NCI-H187 (cell line): ENCODE results near the gene TET2.
A peak's percentile ranks its signal among the peaks of the same experiment; 100 is the strongest.

Experiments used
- DNase-seq, 2 experiments: peaks; one replicate each; lab custom pipeline; 2025; lab: John Stamatoyannopoulos, UW

TET2 gene

DNA sequence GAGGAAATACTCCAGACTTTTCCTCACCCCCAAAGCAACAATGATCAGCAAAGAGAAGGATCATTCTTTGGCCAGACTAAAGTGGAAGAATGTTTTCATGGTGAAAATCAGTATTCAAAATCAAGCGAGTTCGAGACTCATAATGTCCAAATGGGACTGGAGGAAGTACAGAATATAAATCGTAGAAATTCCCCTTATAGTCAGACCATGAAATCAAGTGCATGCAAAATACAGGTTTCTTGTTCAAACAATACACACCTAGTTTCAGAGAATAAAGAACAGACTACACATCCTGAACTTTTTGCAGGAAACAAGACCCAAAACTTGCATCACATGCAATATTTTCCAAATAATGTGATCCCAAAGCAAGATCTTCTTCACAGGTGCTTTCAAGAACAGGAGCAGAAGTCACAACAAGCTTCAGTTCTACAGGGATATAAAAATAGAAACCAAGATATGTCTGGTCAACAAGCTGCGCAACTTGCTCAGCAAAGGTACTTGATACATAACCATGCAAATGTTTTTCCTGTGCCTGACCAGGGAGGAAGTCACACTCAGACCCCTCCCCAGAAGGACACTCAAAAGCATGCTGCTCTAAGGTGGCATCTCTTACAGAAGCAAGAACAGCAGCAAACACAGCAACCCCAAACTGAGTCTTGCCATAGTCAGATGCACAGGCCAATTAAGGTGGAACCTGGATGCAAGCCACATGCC, 89.7 kb downstream of the TET2 start:
- DNase-seq: no peak

GRCh38 chr4:105236916-105237311, 90.2 kb downstream of the TET2 start:
- DNase-seq: no peak

DNA sequence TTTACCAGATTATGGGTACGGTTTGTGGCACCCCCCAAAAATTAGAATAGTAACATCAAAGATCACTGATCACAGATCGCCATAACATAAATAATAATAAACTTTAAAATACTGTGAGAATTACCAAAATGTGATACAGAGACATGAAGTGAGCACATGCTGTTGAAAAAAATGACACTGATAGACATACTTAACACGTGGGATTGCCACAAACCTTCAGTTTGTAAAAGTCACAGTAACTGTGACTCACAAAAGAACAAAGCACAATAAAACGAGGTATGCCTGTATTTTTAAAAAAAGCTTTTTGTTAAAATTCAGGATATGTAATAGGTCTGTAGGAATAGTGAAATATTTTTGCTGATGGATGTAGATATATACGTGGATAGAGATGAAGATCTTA, 93.4 kb downstream of the TET2 start:
- no peak for DNase-seq

DNA sequence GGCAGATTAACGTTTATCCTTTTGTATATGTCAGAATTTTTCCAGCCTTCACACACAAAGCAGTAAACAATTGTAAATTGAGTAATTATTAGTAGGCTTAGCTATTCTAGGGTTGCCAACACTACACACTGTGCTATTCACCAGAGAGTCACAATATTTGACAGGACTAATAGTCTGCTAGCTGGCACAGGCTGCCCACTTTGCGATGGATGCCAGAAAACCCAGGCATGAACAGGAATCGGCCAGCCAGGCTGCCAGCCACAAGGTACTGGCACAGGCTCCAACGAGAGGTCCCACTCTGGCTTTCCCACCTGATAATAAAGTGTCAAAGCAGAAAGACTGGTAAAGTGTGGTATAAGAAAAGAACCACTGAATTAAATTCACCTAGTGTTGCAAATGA, 94.8 kb downstream of the TET2 start:
- DNase-seq: no peak

GRCh38 chr4:105243446-105243845, 96.8 kb downstream of the TET2 start:
- DNase-seq: peak; percentile 12

- DNase-seq: no peak
Measured at GRCh38 chr4:105246712-105247111, 100.0 kb downstream of the TET2 start.

DNA sequence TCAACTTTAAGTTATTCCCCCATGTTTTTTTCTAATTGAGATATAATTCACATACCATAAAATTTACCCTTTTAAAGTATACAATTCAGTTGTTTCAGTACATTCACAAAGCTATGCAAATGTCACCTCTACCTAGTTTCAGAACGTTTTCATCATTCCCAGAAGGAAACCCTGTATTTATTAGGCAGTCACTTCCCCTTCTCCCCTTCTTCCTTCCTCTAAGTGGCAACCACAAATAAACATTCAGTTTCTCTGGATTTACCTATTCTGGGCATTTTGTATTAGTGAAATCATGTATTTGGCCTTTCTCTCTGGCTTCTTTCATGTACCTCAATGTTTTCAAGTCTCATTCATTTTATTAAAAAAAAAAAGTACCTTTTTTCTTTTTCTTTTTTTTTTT, 101.9 kb downstream of the TET2 start:
- DNase-seq: no peak

DNA sequence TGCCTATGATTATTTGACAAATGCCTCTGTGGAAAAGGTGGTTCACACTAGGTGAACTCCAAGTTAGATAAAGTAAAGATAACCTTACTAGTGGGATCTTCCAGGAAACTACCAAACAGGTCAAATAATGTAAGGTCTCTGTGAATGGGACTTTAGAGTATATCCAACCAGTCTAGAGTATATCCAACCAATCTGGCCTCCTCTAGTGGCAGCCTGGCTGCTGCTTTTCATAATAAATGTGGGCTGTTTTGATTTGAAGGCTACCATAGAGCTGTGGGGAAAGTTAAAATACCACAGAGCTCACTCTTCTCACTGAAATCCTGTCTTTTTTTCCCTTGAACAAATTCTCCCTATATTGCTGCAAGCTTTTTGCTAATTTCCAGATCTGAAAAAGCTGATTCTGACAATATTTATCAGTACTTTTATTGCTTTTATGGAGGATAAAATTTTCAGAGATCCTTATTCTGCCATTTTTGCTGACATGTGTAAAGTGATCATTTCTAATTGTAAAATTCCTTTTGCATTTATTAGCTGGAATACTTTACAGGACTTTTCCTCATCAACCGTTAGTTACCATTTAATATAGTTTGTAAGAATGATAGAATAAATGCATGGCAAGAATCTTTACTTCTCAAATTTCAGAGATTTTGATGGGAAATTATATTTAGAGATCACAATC, 111.3 kb downstream of the TET2 start:
- no peak for DNase-seq

- no peak for DNase-seq
Measured at GRCh38 chr4:105265689-105266088, 119.0 kb downstream of the TET2 start.

- no peak for DNase-seq
Measured at GRCh38 chr4:105267280-105267679, 120.6 kb downstream of the TET2 start.

GRCh38 chr4:105272002-105272401, 125.3 kb downstream of the TET2 start:
- no peak for DNase-seq

GRCh38 chr4:105273230-105273629, 126.6 kb downstream of the TET2 start:
- no peak for DNase-seq

- no peak for DNase-seq
Measured at GRCh38 chr4:105274090-105274489, 127.4 kb downstream of the TET2 start.

DNA sequence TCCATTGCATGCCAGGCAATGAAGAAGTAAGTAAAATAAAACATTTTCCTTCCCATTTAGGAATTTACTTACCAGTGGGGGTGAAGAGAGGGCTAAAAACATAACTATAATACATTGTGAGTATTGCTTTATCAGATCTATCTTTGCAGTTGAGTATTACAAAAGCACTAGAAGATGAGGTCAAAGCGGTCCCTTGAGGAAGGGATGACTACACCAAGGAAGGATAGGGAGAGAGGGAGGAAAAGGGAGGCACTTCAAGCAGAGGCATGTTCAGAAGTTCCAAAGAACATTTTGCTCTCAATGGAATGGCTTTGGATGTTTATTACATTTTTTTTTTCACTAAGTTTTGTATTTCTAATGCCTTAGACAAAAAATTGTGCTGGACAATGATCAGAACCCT, 127.8 kb downstream of the TET2 start:
- DNase-seq: no peak

DNA sequence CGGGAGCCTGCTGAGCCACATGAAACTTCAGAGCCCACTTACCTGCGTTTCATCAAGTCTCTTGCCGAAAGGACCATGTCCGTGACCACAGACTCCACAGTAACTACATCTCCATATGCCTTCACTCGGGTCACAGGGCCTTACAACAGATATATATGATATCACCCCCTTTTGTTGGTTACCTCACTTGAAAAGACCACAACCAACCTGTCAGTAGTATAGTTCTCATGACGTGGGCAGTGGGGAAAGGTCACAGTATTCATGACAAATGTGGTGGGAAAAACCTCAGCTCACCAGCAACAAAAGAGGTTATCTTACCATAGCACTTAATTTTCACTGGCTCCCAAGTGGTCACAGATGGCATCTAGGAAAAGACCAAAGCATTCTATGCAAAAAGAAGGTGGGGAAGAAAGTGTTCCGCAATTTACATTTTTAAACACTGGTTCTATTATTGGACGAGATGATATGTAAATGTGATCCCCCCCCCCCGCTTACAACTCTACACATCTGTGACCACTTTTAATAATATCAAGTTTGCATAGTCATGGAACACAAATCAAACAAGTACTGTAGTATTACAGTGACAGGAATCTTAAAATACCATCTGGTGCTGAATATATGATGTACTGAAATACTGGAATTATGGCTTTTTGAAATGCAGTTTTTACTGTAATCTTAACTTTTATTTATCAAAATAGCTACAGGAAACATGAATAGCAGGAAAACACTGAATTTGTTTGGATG, 129.9 kb downstream of the TET2 start:
- DNase-seq: no peak

DNA sequence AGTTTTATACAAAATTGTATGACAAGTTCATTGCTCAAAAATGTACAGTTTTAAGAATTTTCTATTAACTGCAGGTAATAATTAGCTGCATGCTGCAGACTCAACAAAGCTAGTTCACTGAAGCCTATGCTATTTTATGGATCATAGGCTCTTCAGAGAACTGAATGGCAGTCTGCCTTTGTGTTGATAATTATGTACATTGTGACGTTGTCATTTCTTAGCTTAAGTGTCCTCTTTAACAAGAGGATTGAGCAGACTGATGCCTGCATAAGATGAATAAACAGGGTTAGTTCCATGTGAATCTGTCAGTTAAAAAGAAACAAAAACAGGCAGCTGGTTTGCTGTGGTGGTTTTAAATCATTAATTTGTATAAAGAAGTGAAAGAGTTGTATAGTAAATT, 131.0 kb downstream of the TET2 start:
- peak in 1 of 2 experiments; percentile 45 for DNase-seq

DNA sequence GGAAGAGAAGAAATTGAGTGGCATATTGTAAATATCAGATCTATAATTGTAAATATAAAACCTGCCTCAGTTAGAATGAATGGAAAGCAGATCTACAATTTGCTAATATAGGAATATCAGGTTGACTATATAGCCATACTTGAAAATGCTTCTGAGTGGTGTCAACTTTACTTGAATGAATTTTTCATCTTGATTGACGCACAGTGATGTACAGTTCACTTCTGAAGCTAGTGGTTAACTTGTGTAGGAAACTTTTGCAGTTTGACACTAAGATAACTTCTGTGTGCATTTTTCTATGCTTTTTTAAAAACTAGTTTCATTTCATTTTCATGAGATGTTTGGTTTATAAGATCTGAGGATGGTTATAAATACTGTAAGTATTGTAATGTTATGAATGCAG, 132.6 kb downstream of the TET2 start:
- DNase-seq: no peak

DNA sequence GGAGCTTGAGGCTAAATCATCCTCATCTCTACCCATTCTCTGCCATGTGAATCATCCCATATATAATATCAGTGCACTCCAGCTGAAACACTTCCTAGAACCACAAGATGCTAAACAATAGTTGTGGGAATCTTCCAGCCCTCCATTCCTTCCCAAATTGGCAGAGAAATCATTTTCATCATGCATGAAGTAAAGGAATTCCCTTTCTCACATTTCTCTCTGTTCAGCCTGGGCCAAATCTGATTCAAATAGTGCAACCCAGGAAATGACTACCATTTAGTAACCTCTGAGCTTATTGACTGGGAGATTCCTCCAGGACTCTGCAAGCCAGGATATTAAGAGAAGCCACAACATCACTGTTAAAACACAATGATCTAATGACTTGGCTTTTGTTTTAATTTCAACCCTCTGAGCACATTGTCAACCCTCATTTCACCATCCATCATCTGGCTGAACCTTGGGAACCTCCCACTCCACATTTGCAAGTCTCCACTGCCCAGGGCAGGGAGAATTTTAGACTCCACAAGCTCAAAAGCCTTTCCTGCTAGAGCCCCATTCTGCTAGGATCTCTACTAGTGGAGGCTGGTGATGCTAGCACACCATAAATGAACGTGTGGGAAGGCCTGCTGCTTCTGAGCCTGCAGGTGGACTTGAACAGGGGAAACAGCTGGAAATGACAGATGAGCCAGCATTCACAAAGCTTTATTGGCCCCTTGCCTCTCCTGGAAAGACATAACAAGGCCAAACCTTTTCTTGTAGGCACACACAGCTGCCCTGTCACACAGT, 133.9 kb downstream of the TET2 start:
- no peak for DNase-seq

- DNase-seq: no peak
Measured at GRCh38 chr4:105281124-105281415, 134.4 kb downstream of the TET2 start.

DNA sequence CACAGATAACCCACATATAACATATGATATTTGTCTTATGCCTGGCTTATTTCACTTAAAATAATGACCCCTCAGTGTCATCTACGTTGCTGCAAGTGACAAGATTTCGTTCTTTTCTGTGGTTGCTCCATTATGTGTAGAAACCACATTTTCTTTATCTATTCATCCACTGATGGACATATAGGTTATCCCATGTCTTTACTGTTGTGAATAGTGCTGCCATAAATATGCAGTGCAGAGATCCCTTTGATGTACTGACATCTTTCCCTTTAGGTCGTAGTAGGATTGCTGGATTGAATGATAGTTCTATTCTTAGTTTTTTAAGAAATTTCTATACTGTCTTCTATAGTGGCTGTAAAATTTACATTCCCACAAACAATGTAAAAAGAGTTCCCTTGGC, 135.8 kb downstream of the TET2 start:
- DNase-seq: no peak

DNA sequence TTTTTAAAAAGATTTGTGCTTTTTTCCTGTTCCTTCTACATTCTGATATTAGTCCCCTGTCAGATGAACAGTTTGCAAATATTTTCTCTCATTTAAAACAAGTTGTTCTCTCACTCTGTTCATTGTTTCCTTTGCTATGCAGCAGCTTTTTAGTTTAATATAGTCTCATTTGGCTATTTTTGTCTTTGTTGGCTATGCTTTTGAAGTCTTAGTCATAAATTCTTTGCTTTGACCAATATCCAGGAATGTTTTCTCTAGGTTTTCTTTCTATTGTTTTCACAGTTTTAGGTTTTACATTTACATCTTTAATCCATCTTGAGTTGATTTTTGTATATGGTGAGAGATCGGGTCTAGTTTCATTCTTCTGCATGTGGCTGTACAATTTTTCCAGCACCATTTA, 136.8 kb downstream of the TET2 start:
- no peak for DNase-seq

DNA sequence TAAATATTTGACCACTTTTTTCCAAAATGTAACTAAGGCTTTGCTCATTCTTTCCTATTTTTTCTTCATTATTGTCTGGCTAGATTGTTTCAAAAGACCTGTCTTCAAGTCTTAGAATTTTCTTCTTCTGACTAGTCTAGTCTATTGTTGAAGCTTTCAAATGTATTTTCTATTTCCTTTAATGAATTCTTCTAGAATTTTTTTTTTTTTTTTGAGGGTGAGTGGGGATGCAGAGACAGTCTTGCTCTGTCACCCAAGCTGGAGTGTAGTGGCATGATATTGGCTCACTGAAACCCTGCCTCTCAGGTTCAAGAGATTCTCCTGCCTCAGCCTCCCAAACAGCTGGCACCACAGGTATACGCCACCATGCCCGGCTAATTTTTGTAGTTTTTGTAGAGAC, 141.4 kb downstream of the TET2 start:
- no peak for DNase-seq

GRCh38 chr4:105291925-105292324, 145.2 kb downstream of the TET2 start:
- no peak for DNase-seq
